SK-N-MC (cell line): ENCODE measurements around the gene MYO5B.

Experiments
- EZH2 ChIP-seq: fragments of 200-600 bp; sonication (generic); IDR thresholded peaks from one replicate; pipeline ENCODE4 v1.6.1; 2017; ENCODE audit warnings: antibody characterized with exemption
- FOXP2 ChIP-seq: optimal IDR thresholded peaks from 2 replicates; pipeline ENCODE3; 2011; ENCODE audit warnings: mild to moderate bottlenecking, moderate library complexity; ENCODE audit not compliant: insufficient read depth; ENCODE audit errors: extremely low read length, control extremely low read depth
- POLR2AphosphoS5 ChIP-seq: IDR thresholded peaks from 2 replicates; pipeline ENCODE4 v1.6.1; 2012; ENCODE audit warnings: mild to moderate bottlenecking, low read depth, low read length, borderline replicate concordance

GRCh38 chr18:49875783-49876182 is 319.2 kb downstream of the MYO5B start:
- TF ChIP-seq POLR2AphosphoS5: no peak
- no peak for TF ChIP-seq EZH2
- no peak for TF ChIP-seq FOXP2
